HEK293 (cell line): ENCODE data around the gene FAXC.
"Not testable (repeated sequence)": the region's sequence is repeated elsewhere in the genome, so short reads cannot be mapped to it uniquely, and the experiment has no call there.

Experiments used
- CTCF ChIA-PET: fragments of 350-600 bp; formaldehyde crosslinking; extraction: SDS; loops from one replicate; lab custom pipeline; 2021; ENCODE audit warnings: antibody characterized with exemption; lab: Yijun Ruan, JAX
- POLR2A ChIA-PET: fragments of 300-600 bp; formaldehyde crosslinking; extraction: SDS; loops from one replicate; lab custom pipeline; 2020; ENCODE audit warnings: antibody characterized with exemption, inconsistent platforms; lab: Yijun Ruan, JAX
- H3K27ac ChIP-seq: fragments of 200-500 bp; sonication (Bioruptor generic); 2 replicates; pipeline ENCODE4 v1.5.1; 2014; ENCODE audit warnings: low read depth, low read length, control low read depth, inconsistent platforms; ENCODE audit errors: extremely low read depth
- H3K36me3 ChIP-seq, 2 experiments: fragments of 200-500 bp in 1 of 2; sonication (Bioruptor generic) in 1 of 2; 1 replicate in 1 of 2; 2 replicates in 1 of 2; pipeline ENCODE4 v1.5.1; 2014 to 2017; ENCODE audit warnings: inconsistent platforms in 2 of 2, low read length in 2 of 2; ENCODE audit not compliant: control insufficient read depth in 2 of 2, insufficient read depth in 1 of 2
- H3K4me1 ChIP-seq: fragments of 200-500 bp; sonication (Bioruptor generic); 2 replicates; pipeline ENCODE4 v1.5.1; 2014; ENCODE audit warnings: mild to moderate bottlenecking, low read length, inconsistent platforms; ENCODE audit not compliant: control insufficient read depth, insufficient read depth
- H3K4me3 ChIP-seq: 2 replicates; pipeline ENCODE4 v1.5.1; 2011; ENCODE audit warnings: low read depth, mild to moderate bottlenecking, control low read depth, low read length, moderate library complexity
- H3K9me3 ChIP-seq: fragments of 200-500 bp; sonication (Bioruptor generic); 2 replicates; pipeline ENCODE4 v1.5.1; 2014; ENCODE audit warnings: low read depth, low read length, inconsistent platforms; ENCODE audit not compliant: control insufficient read depth, insufficient read depth
- BCL11B ChIP-seq: fragments of 450-650 bp; formaldehyde crosslinking; IDR thresholded peaks from 2 replicates; pipeline ENCODE4 v1.5.1; 2016; ENCODE audit warnings: low read depth, missing biosample characterization, missing genetic modification characterization
- EGR2 ChIP-seq: fragments of 450-650 bp; formaldehyde crosslinking; IDR thresholded peaks from 2 replicates; pipeline ENCODE4 v1.5.1; 2016; ENCODE audit warnings: low read depth, missing biosample characterization, missing genetic modification characterization
- PRDM4 ChIP-seq: fragments of 450-650 bp; formaldehyde crosslinking; IDR thresholded peaks from 2 replicates; pipeline ENCODE4 v1.5.1; 2017; ENCODE audit warnings: missing biosample characterization, missing genetic modification characterization
- REPIN1 ChIP-seq: fragments of 450-650 bp; formaldehyde crosslinking; IDR thresholded peaks from 2 replicates; pipeline ENCODE4 v1.5.1; 2017; ENCODE audit warnings: missing biosample characterization, missing genetic modification characterization, low read depth
- ZBTB7A ChIP-seq: fragments of 450-650 bp; formaldehyde crosslinking; IDR thresholded peaks from 2 replicates; pipeline ENCODE4 v1.5.1; 2016; ENCODE audit warnings: low read depth, missing biosample characterization, missing genetic modification characterization
- ZFHX2 ChIP-seq: fragments of 450-650 bp; formaldehyde crosslinking; conservative IDR thresholded peaks from 2 replicates; pipeline ENCODE4 v1.5.1; 2016; ENCODE audit warnings: missing biosample characterization, missing genetic modification characterization
- ZNF16 ChIP-seq: fragments of 450-650 bp; formaldehyde crosslinking; IDR thresholded peaks from 2 replicates; pipeline ENCODE4 v1.5.1; 2016; ENCODE audit warnings: low read depth, missing biosample characterization, missing genetic modification characterization
- ZNF174 ChIP-seq: fragments of 450-650 bp; formaldehyde crosslinking; IDR thresholded peaks from 2 replicates; pipeline ENCODE4 v1.5.0; 2017; ENCODE audit warnings: missing biosample characterization, mild to moderate bottlenecking, missing genetic modification characterization
- ZNF398 ChIP-seq: fragments of 450-650 bp; formaldehyde crosslinking; IDR thresholded peaks from 2 replicates; pipeline ENCODE4 v1.5.1; 2017; ENCODE audit warnings: missing biosample characterization, missing genetic modification characterization
- ZNF423 ChIP-seq: fragments of 450-650 bp; formaldehyde crosslinking; IDR thresholded peaks from 2 replicates; pipeline ENCODE4 v1.5.1; 2016; ENCODE audit warnings: missing biosample characterization, missing genetic modification characterization
- ZNF48 ChIP-seq: fragments of 450-650 bp; formaldehyde crosslinking; IDR thresholded peaks from 2 replicates; pipeline ENCODE4 v1.5.1; 2016; ENCODE audit warnings: missing biosample characterization, missing genetic modification characterization
- ZNF513 ChIP-seq: fragments of 450-650 bp; IDR thresholded peaks from 2 replicates; pipeline ENCODE4 v1.5.1; 2018; ENCODE audit warnings: missing biosample characterization, missing genetic modification characterization
- ZNF548 ChIP-seq: fragments of 450-650 bp; formaldehyde crosslinking; IDR thresholded peaks from 2 replicates; pipeline ENCODE4 v1.5.1; 2016; ENCODE audit warnings: missing biosample characterization, missing genetic modification characterization
- ZNF560 ChIP-seq: fragments of 450-650 bp; formaldehyde crosslinking; IDR thresholded peaks from 2 replicates; pipeline ENCODE4 v1.5.1; 2017; ENCODE audit warnings: missing biosample characterization, missing genetic modification characterization, borderline replicate concordance
- ZNF830 ChIP-seq: fragments of 450-650 bp; IDR thresholded peaks from 2 replicates; pipeline ENCODE4 v1.5.0; 2018; ENCODE audit warnings: missing biosample characterization, missing genetic modification characterization, low read depth, mild to moderate bottlenecking, moderate library complexity
- ZSCAN18 ChIP-seq: fragments of 450-650 bp; formaldehyde crosslinking; IDR thresholded peaks from 2 replicates; pipeline ENCODE4 v1.5.1; 2016; ENCODE audit warnings: missing biosample characterization, missing genetic modification characterization
- TF ChIP-seq, protein P1 (sequence below): fragments of 450-650 bp; formaldehyde crosslinking; IDR thresholded peaks from 2 replicates; pipeline ENCODE4 v1.5.1; 2016; ENCODE audit warnings: missing biosample characterization, missing genetic modification characterization

The FAXC gene

GRCh38 chr6:99269207-99269606 is 80.3 kb downstream of the FAXC start:
- Histone ChIP-seq H3K27ac (no peak overlapping the region), H3K4me1 (no peaks in the 10 kb centered on the region), H3K36me3 (no peaks in the 10 kb centered on the region), H3K9me3 (no peaks in the 10 kb centered on the region), H3K4me3 (no peak overlapping the region)
- CTCF ChIA-PET: interaction anchor here (0.7 to 1.0 kb wide), 2 partner anchors 61 to 117 kb away, joined by 3 read pairs; no protein-coding TSS in a partner anchor
- no peak for TF ChIP-seq PRDM4 (tag by site-specific recombination)
- peak; percentile 65; the same call in 1 of the 2 replicates for TF ChIP-seq ZNF513 (tag by site-specific recombination)
- no peak for TF ChIP-seq ZBTB7A
- TF ChIP-seq ZSCAN18 (tag by site-specific recombination): no peak
- POLR2A ChIA-PET: no interaction called here

- H3K4me1 ChIP-seq, H3K36me3 ChIP-seq, H3K9me3 ChIP-seq, CTCF ChIA-PET, H3K27ac ChIP-seq, POLR2A ChIA-PET, H3K4me3 ChIP-seq: not testable (repeated sequence)
These were observed 82.5 kb downstream of the FAXC start for GRCh38 chr6:99266996-99267395.

DNA sequence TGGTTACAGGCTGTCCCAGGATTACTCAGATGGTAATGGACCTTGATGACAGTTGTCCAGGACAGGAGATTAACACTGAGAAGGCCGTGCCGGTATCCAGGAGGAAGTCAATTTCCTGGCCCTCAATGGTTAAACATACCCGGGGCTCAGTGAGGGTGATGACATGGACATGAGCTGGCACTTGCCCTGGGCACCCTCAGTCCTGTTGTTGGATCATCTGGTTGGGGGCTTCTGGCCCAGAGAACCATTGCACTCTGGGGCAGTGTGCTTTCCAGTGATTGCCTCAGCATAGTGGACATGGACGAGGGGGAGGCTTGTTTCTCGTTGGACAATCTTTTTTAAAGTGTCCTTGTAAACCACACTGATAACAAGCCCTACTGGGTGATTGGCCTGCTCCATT is 84.0 kb downstream of the FAXC start:
- H3K4me3 ChIP-seq, POLR2A ChIA-PET, H3K9me3 ChIP-seq, H3K4me1 ChIP-seq, H3K27ac ChIP-seq, H3K36me3 ChIP-seq: not testable (repeated sequence)
- CTCF ChIA-PET: interaction anchor here (0.6 to 1.3 kb wide), 3 partner anchors 20 to 28 kb away, joined by 3 read pairs; no protein-coding TSS in a partner anchor

DNA sequence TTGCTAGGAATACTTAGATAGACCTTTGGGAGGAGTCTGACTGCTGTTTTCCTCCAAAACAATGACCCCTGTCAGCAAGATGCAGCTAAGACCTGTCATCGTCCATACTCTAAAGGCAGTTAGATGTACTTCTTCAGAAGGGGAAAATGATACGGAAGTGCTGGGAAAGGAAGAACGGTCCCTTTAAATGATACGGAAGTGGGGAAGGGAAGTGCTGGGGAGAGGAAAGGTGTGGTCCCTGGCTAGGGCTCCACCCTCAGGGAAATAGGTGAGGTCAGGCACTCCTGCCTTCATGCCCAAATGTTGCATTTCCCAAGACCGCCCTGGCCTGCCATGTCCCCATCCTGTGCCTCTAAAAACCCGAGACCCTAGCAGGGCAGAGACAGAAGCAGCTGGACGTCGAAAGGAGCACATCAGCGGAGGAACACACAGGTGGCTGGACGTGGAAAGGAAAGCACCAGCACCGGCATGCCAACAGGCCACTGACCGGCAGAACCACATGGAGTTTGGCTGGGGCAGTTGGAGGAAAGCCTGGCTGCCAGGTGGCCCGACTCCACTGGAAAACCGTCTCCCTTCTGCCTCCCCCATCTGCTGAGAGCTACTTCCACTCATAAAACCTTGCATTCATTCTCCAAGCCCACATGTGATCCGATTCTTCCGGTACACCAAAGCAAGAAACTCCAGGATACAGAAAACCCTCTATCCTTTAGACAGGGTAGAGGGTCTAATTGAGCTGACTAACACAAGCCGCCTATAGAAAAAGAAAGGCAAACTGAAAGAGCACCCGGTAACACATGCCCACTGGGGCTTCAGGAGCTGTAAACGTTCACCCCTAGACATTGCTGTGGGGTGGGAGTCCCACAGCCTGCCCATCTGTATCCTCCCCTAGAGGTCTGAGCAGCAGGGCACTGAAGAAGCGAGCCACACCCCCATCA is 94.6 kb downstream of the FAXC start:
- Histone ChIP-seq H3K27ac (no peak overlapping the region), H3K4me3 (no peak overlapping the region), H3K4me1 (no peaks in the 10 kb centered on the region), H3K36me3 (no peaks in the 10 kb centered on the region), H3K9me3 (no peaks in the 10 kb centered on the region)
- POLR2A ChIA-PET: no interaction called here
- CTCF ChIA-PET: interaction anchor here (3.5 kb wide), 1 partner anchor 13 kb away, joined by 17 read pairs; no protein-coding TSS in a partner anchor
- TF ChIP-seq ZNF48 (tag by site-specific recombination) (no peak), ZNF548 (tag by site-specific recombination) (no peak), REPIN1 (tag by site-specific recombination) (no peak), ZNF398 (tag by site-specific recombination) (no peak), ZFHX2 (tag by site-specific recombination) (no peak), ZNF16 (tag by site-specific recombination) (no peak), EGR2 (tag by site-specific recombination) (no peak), BCL11B (tag by site-specific recombination) (no peak), ZNF174 (tag by site-specific recombination) (no peak), ZNF423 (tag by site-specific recombination) (no peak), ZNF830 (tag by site-specific recombination) (no peak), ZNF560 (tag by site-specific recombination) (no peak)
- TF ChIP-seq, protein P1, sequence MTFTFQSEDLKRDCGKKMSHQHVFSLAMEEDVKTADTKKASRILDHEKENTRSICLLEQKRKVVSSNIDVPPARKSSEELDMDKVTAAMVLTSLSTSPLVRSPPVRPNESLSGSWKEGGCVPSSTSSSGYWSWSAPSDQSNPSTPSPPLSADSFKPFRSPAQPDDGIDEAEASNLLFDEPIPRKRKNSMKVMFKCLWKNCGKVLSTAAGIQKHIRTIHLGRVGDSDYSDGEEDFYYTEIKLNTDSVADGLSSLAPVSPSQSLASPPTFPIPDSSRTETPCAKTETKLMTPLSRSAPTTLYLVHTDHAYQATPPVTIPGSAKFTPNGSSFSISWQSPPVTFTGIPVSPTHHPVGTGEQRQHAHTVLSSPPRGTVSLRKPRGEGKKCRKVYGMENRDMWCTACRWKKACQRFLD: no peak
